ENCODE results near the gene AJUBA. TPM values are rescaled to one million over a fixed set of nuclear protein-coding genes. Genes with fewer than 3 reads are reported as not detected.

Gene AJUBA
- total RNA-seq, 4 donors from 2014 or later = 22.8 to 33.5 (median 28.4) TPM

DNA sequence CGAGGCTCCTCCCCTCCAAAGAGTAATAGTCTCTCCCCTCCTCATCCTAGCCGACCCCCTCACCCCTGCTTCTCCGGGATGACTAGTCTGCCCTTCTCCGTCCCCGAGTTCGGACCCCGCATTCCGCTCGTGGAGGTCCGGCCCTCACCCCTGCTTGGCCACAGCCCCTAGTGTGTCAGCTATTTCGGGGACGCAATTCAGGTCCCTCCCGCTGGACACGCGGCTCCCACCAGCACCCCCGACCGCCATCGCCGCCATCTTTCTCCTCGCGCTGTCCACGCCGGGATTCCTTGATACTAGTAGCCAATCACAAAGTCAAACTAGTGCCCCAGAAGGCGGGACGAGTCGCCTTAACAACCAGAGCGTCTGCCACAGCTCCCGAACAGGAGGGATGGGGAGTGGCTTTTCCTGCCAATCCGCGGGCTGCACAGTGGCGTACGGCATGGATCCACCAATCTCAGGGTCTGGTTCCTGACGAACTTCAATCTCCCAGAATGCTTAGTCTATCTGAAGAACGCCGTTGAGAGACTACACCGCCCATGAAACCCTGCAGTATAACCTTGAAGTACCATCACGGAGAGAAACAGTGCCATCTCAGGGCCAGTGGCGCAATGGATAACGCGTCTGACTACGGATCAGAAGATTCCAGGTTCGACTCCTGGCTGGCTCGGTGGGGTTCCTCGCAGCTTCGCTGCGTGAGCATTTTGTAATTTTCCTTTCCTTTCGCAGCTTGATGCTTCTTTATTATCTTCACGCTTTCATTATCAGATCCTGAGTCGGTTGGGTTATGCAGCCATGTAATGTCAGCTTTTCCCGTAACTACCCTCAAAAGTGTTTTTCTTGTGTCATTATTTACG is 53.0 kb downstream of the AJUBA start, which contains the start of gene PRMT5:
PRMT5 (minus strand) TSS at position 273 of the 857 bp plus-strand sequence; CDS start at position 258, 15 bp downstream.
- TF ChIP-seq EP300 (IDR thresholded peaks at IDR 0.05) (peak; percentile 92 to 93), POLR2A (IDR thresholded peaks at IDR 0.05) (peak; percentile 75 to 92)
- TF ChIP-seq, protein P1, sequence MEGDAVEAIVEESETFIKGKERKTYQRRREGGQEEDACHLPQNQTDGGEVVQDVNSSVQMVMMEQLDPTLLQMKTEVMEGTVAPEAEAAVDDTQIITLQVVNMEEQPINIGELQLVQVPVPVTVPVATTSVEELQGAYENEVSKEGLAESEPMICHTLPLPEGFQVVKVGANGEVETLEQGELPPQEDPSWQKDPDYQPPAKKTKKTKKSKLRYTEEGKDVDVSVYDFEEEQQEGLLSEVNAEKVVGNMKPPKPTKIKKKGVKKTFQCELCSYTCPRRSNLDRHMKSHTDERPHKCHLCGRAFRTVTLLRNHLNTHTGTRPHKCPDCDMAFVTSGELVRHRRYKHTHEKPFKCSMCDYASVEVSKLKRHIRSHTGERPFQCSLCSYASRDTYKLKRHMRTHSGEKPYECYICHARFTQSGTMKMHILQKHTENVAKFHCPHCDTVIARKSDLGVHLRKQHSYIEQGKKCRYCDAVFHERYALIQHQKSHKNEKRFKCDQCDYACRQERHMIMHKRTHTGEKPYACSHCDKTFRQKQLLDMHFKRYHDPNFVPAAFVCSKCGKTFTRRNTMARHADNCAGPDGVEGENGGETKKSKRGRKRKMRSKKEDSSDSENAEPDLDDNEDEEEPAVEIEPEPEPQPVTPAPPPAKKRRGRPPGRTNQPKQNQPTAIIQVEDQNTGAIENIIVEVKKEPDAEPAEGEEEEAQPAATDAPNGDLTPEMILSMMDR (IDR thresholded peaks at IDR 0.05) = peak in 1 of 5 experiments; percentile 10
- DNase-seq (ENCODE audit: low spot score in 2 of 2) = peak; percentile 98 to 100
- Histone ChIP-seq H3K4me3 (peak within 1 kb of the TSS; percentile 44 to 86 (median 75)), H3K27me3 (no peaks in the 10 kb centered on the region), H3K36me3 (peaks cover 0 to 25% (median 7%) of the 10 kb centered on the region in 3 donors), H3K9me3 (no peaks in the 10 kb centered on the region), H3K27ac (peak within 1 kb of the TSS; percentile 84 to 97 (median 90)), H3K4me1 (peaks cover 0 to 20% (median 12%) of the 10 kb centered on the region in 4 donors)
- WGBS, 2 donors = 0 to 1% methylated on average over 51 of the region's 51 CpGs

DNA sequence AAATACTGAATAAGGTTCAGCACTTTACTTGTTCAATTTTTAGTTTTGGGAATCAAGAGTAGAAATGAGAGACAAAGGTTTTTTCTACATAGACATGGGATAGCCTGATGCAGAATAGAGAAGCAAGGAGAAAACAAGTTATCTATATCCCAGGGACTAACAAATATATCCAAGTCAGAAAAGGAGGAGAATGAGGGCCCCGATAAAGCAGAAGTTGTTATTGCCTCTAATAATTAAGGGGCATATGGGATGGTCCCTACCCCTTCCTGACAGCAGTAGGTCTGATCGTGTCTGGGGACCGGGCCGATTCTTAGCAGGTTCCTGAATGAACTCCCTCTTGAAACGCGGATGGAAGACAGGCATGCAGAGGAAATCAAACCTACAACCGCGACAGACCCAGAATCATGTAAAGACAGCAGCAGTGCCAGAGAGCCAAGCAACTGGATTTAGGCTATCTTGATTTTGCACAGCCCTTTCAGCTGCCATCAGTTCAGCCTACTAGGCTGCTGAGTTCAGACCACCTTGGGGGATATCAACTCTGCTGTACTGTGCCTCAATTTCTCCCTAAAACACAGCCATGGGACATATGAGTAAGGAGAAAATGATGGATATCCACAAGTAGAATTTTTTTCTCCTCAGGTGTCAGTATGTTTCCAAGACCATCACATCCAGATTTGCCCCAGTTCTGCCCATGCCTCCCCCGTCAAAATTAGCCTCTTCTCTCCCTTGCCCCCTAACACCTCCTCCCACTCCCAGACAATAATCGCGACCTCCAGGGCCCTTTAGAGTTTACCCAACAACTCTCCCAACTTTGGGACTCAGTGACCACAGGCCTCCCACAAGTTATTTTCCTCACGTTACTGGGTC is 53.9 kb downstream of the AJUBA start:
- WGBS, 2 donors = 16 to 19% methylated on average over 12 of the region's 12 CpGs
- H3K4me1 ChIP-seq = peaks cover 0 to 20% (median 12%) of the 10 kb centered on the region in 4 donors
- no peaks in the 10 kb centered on the region for H3K27me3 ChIP-seq
- peak overlapping the region; percentile 62 to 97 (median 90) for H3K27ac ChIP-seq
- H3K9me3 ChIP-seq = no peaks in the 10 kb centered on the region
- H3K36me3 ChIP-seq = peaks cover 2 to 33% (median 7%) of the 10 kb centered on the region in 3 donors
- peak in 1 of 2 donors; percentile 12 for DNase-seq (ENCODE audit: low spot score in 2 of 2)
- TF ChIP-seq, protein P1 (IDR thresholded peaks at IDR 0.05) = no peak
- TF ChIP-seq EP300 (IDR thresholded peaks at IDR 0.05) (no peak), POLR2A (IDR thresholded peaks at IDR 0.05) (no peak)
- peak overlapping the region; percentile 44 to 86 (median 75) for H3K4me3 ChIP-seq

DNA sequence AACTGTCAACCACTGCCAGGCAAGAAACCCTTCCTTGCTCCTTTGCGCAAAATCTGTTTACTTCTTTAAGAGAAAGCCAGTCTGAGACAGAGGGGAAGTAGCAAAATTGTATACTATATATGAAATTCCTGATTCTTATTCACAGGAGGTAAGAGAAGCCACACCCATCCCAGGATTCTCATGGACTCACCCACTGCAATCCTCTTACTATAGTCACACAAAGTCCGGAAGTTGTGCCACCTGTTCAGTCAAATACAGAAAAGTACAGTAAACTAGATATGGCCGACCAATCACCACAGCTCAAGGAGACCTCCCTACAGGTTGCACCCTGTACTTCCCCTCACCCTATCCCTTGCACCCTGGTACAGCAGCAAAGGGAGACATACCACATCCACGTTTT is 56.0 kb downstream of the AJUBA start:
- peaks cover 0 to 20% (median 12%) of the 10 kb centered on the region in 4 donors for H3K4me1 ChIP-seq
- H3K9me3 ChIP-seq = no peaks in the 10 kb centered on the region
- TF ChIP-seq POLR2A (IDR thresholded peaks at IDR 0.05) = no peak
- TF ChIP-seq, protein P1 (IDR thresholded peaks at IDR 0.05) = no peak
- TF ChIP-seq EP300 (IDR thresholded peaks at IDR 0.05) = no peak
- H3K4me3 ChIP-seq = no peak overlapping the region
- no peak overlapping the region for H3K27ac ChIP-seq
- no peak for DNase-seq (ENCODE audit: low spot score in 2 of 2)
- no peaks in the 10 kb centered on the region for H3K27me3 ChIP-seq
- peaks cover 2 to 55% (median 7%) of the 10 kb centered on the region in 3 donors for H3K36me3 ChIP-seq
- WGBS, 2 donors = 81 to 83% methylated on average over 4 of the region's 4 CpGs

DNA sequence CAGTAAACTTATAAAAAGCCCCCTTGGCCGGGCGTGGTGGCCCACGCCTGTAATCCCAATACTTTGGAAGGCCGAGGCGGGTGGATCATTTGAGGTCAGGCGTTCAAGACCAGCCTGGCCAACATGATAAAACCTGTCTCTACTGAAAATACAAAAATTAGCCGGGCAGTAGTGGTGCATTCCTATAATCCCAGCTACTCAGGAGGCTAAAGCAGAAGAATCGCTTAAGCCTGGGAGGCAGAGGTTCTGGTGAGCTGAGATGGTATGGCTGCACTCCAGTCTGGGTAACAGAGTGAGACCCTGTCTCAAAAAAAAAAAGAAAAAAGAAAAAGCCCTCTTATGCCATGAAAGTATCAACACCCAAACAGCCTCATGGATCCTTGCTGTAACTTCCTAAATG is 56.8 kb downstream of the AJUBA start:
- Histone ChIP-seq H3K4me3 (no peak overlapping the region), H3K9me3 (no peaks in the 10 kb centered on the region), H3K4me1 (peaks cover 0 to 16% (median 12%) of the 10 kb centered on the region in 4 donors), H3K27ac (no peak overlapping the region), H3K27me3 (no peaks in the 10 kb centered on the region), H3K36me3 (peaks cover 2 to 63% (median 7%) of the 10 kb centered on the region in 3 donors)
- DNase-seq (ENCODE audit: low spot score in 2 of 2) = no peak
- WGBS, 2 donors = 94 to 95% methylated on average over 8 of the region's 8 CpGs
- TF ChIP-seq EP300 (IDR thresholded peaks at IDR 0.05) (no peak), POLR2A (IDR thresholded peaks at IDR 0.05) (no peak)
- TF ChIP-seq, protein P1 (IDR thresholded peaks at IDR 0.05) = no peak

Measured in tibial nerve (tissue), 4 donors.